K562 (cell line): ENCODE results near the gene DOK3. TPM values are rescaled to one million over a fixed set of nuclear protein-coding genes. Genes with fewer than 3 reads are reported as not detected.

Experiments
- ATF7 ChIP-seq: fragments of 450-650 bp; IDR thresholded peaks from 2 replicates; pipeline ENCODE4 v1.7.1; 2014; ENCODE audit warnings: mild to moderate bottlenecking, moderate library complexity
- CC2D1A ChIP-seq: fragments of 450-650 bp; IDR thresholded peaks from 2 replicates; pipeline ENCODE4 v1.6.1; 2017; ENCODE audit warnings: mild to moderate bottlenecking
- FOXA3 ChIP-seq, 2 experiments: fragments of 450-650 bp in 1 of 2; sonication (generic) in 1 of 2; formaldehyde crosslinking; IDR thresholded peaks in 1 of 2; conservative IDR thresholded peaks in 1 of 2; 2 replicates each; pipeline versions ENCODE4 v1.4.0 to v1.8.0; 2020 to 2022; ENCODE audit warnings: mild to moderate bottlenecking in 2 of 2, missing genetic modification reagents in 1 of 2
- HCFC1 ChIP-seq: IDR thresholded peaks from 2 replicates; pipeline ENCODE4 v1.6.1; 2012; ENCODE audit warnings: low read depth, low read length, improper control_type of control experiment
- L3MBTL2 ChIP-seq: fragments of 450-650 bp; IDR thresholded peaks from 2 replicates; pipeline ENCODE4 v1.6.1; 2016; ENCODE audit warnings: mild to moderate bottlenecking, moderate library complexity
- LCOR ChIP-seq: sonication (generic); formaldehyde crosslinking; IDR thresholded peaks from 2 replicates; pipeline ENCODE4 v1.8.0; 2022; ENCODE audit warnings: mild to moderate bottlenecking, missing genetic modification reagents
- NFE2 ChIP-seq: IDR thresholded peaks from 2 replicates; pipeline ENCODE4 v1.6.1; 2014; ENCODE audit warnings: antibody characterized with exemption, low read depth
- POLR2G ChIP-seq: fragments of 200-400 bp; formaldehyde crosslinking; IDR thresholded peaks from 2 replicates; pipeline ENCODE4 v1.6.1; 2017; ENCODE audit warnings: low read depth, mild to moderate bottlenecking, antibody characterized with exemption, low read length, moderate library complexity
- SMC3 ChIP-seq: conservative IDR thresholded peaks from 2 replicates; pipeline ENCODE4 v1.6.1; 2011; ENCODE audit warnings: low read depth, low read length, improper control_type of control experiment; ENCODE audit not compliant: insufficient read depth
- STAG1 ChIP-seq: sonication (generic); formaldehyde crosslinking; IDR thresholded peaks from 2 replicates; pipeline ENCODE4 v1.5.0; 2020; ENCODE audit warnings: missing genetic modification reagents, borderline replicate concordance
- XRCC5 ChIP-seq: fragments of 200-400 bp; formaldehyde crosslinking; IDR thresholded peaks from 2 replicates; pipeline ENCODE4 v1.6.1; 2017; ENCODE audit warnings: low read depth, mild to moderate bottlenecking, low read length
- ZFX ChIP-seq: sonication (generic); formaldehyde crosslinking; IDR thresholded peaks from 2 replicates; pipeline ENCODE4 v1.8.0; 2022; ENCODE audit warnings: mild to moderate bottlenecking, missing genetic modification reagents, moderate library complexity
- ZNF263 ChIP-seq: sonication (generic); formaldehyde crosslinking; IDR thresholded peaks from 2 replicates; pipeline ENCODE4 v1.8.0; 2022; ENCODE audit warnings: mild to moderate bottlenecking, missing genetic modification reagents, borderline replicate concordance
- ZNF3 ChIP-seq: fragments of 250-450 bp; sonication (Bioruptor Pico); IDR thresholded peaks from 2 replicates; pipeline ENCODE4 v1.5.0; 2021; ENCODE audit warnings: mild to moderate bottlenecking, moderate library complexity
- ZNF384 ChIP-seq: IDR thresholded peaks from 2 replicates; pipeline ENCODE4 v1.6.1; 2012; ENCODE audit warnings: low read depth, low read length, improper control_type of control experiment
- polyA plus RNA-seq, 8 experiments: library from polyadenylated mRNA; depleted of rRNA in 4 of 8; stranded (reverse) in 5 of 8; unstranded in 3 of 8; fragments of >200 nt; fragmentation: Nextera tagmentation in 2 of 8; fragmentation: Illumina TruSeq in 1 of 8; extraction: Ambion mirVana in 2 of 8; extraction: Trizol in 1 of 8; gene quantifications; 2 replicates each; pipeline versions ENCODE4 v1.2.1 to v1.2.3, GENCODE V29; 2011 to 2014; ENCODE audit warnings: inconsistent platforms in 1 of 8, missing spikeins in 1 of 8
- total RNA-seq, 7 experiments: library from RNA; depleted of rRNA in 6 of 7; stranded (reverse); fragments of >200 nt in 6 of 7; fragmentation: Illumina TruSeq in 2 of 7; extraction: Trizol in 2 of 7; gene quantifications; 2 replicates each; pipeline versions ENCODE4 v1.2.1 to v1.2.3, GENCODE V29; 2011 to 2021; ENCODE audit warnings: low replicate concordance in 1 of 7
- TF ChIP-seq, protein P1 (sequence below): fragments of 450-650 bp; formaldehyde crosslinking; IDR thresholded peaks from 2 replicates; pipeline ENCODE4 v1.4.0; 2020; ENCODE audit warnings: mild to moderate bottlenecking, moderate library complexity
- TF ChIP-seq, protein P2 (sequence below): fragments of 450-650 bp; IDR thresholded peaks from 2 replicates; pipeline ENCODE4 v1.6.1; 2014; ENCODE audit warnings: low read depth, mild to moderate bottlenecking, moderate library complexity, borderline replicate concordance
- TF ChIP-seq, protein P3 (sequence below): sonication (generic); formaldehyde crosslinking; IDR thresholded peaks from 2 replicates; pipeline ENCODE4 v1.8.0; 2022; ENCODE audit warnings: missing genetic modification reagents, mild to moderate bottlenecking, moderate library complexity, borderline replicate concordance
- TF ChIP-seq, protein P4 (sequence below): fragments of 250-450 bp; sonication (Bioruptor Pico); IDR thresholded peaks from 2 replicates; pipeline ENCODE4 v1.5.0; 2021; ENCODE audit warnings: mild to moderate bottlenecking, borderline replicate concordance

The DOK3 gene
- total and polyA plus RNA-seq, 9 of the 15 experiments (the other 6 are each of a cell fraction or from before 2014, with no cell fraction given) = 1.3 to 23.0 (median 8.0) TPM

DNA sequence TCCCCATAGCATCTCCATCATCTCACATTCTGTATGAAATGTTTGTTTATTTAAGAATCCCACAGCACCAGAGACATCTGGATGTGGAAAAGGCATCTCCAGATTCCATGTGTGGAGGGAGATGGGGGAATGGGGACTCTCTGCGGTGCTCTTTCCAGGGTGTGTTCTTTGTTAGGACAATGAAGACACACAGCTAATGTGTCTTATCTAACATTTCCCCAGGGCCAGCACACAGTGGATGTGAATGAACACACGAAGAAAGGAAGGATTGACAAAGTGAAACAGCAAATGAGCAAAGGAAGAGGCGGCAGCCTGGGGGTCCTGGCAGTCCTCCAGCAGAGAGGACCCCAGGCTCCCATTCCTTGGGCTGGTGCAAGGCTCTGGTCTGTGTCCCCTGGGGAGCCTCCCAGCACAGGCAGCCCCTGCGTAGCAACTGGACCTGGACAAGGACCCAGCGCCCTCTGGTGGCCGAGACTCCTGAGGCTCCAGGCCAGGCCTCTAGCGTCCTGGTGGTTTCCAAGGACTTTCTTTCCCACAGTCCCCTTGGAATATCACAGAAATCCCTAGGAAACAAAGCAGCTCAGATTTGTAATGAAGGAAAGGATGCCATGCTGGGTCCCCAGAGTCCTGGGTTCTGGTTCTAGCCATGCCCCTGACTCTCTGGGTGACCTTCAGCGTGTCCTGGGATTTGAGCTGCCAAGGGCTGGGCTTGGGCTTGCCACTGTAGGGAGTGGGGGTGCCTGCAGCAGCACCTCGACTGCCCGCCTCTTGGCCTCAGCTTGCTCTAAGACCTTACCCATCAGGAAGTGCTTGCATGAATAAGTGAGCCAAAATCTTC lies 8.7 kb downstream of the DOK3 start (continued):
- TF ChIP-seq, protein P1, sequence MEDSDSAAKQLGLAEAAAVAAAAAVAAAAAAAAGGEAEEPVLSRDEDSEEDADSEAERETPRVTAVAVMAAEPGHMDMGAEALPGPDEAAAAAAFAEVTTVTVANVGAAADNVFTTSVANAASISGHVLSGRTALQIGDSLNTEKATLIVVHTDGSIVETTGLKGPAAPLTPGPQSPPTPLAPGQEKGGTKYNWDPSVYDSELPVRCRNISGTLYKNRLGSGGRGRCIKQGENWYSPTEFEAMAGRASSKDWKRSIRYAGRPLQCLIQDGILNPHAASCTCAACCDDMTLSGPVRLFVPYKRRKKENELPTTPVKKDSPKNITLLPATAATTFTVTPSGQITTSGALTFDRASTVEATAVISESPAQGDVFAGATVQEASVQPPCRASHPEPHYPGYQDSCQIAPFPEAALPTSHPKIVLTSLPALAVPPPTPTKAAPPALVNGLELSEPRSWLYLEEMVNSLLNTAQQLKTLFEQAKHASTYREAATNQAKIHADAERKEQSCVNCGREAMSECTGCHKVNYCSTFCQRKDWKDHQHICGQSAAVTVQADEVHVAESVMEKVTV = peak; percentile 63; the same call in 1 of the 2 replicates
- TF ChIP-seq ZNF263 (CRISPR knock-in tag) (0 out of 2 replicates have a peak, but pooled peaks have one; percentile 49), POLR2G (peak; percentile 49; the same call in 1 of the 2 replicates), LCOR (0 out of 2 replicates have a peak, but pooled peaks have one; percentile 19), STAG1 (CRISPR knock-in tag) (peak; percentile 57; the same call in 1 of the 2 replicates), FOXA3 (CRISPR knock-in tag; conservative IDR thresholded peaks at IDR 0.05 in 1 of 2, IDR thresholded peaks at IDR 0.05 in 1 of 2) (0 out of 4 replicates have a peak, but pooled peaks of 1 of the 2 experiments have one; percentile 3), CC2D1A (peak; percentile 69), ZNF384 (no peak), ATF7 (peak; percentile 25; the same call in 1 of the 2 replicates), NFE2 (no peak), ZNF3 (no peak), XRCC5 (peak; percentile 61; the same call in 1 of the 2 replicates), SMC3 (peak; percentile 88), HCFC1 (0 out of 2 replicates have a peak, but pooled peaks have one; percentile 24), ZFX (CRISPR knock-in tag) (peak; percentile 53; the same call in 1 of the 2 replicates), L3MBTL2 (peak; percentile 27; the same call in 1 of the 2 replicates)
- TF ChIP-seq, protein P2, sequence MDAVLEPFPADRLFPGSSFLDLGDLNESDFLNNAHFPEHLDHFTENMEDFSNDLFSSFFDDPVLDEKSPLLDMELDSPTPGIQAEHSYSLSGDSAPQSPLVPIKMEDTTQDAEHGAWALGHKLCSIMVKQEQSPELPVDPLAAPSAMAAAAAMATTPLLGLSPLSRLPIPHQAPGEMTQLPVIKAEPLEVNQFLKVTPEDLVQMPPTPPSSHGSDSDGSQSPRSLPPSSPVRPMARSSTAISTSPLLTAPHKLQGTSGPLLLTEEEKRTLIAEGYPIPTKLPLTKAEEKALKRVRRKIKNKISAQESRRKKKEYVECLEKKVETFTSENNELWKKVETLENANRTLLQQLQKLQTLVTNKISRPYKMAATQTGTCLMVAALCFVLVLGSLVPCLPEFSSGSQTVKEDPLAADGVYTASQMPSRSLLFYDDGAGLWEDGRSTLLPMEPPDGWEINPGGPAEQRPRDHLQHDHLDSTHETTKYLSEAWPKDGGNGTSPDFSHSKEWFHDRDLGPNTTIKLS = 0 out of 2 replicates have a peak, but pooled peaks have one; percentile 25
- TF ChIP-seq, protein P3, sequence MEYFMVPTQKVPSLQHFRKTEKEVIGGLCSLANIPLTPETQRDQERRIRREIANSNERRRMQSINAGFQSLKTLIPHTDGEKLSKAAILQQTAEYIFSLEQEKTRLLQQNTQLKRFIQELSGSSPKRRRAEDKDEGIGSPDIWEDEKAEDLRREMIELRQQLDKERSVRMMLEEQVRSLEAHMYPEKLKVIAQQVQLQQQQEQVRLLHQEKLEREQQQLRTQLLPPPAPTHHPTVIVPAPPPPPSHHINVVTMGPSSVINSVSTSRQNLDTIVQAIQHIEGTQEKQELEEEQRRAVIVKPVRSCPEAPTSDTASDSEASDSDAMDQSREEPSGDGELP (CRISPR knock-in tag) = peak; percentile 61; the same call in 1 of the 2 replicates
- TF ChIP-seq, protein P4, sequence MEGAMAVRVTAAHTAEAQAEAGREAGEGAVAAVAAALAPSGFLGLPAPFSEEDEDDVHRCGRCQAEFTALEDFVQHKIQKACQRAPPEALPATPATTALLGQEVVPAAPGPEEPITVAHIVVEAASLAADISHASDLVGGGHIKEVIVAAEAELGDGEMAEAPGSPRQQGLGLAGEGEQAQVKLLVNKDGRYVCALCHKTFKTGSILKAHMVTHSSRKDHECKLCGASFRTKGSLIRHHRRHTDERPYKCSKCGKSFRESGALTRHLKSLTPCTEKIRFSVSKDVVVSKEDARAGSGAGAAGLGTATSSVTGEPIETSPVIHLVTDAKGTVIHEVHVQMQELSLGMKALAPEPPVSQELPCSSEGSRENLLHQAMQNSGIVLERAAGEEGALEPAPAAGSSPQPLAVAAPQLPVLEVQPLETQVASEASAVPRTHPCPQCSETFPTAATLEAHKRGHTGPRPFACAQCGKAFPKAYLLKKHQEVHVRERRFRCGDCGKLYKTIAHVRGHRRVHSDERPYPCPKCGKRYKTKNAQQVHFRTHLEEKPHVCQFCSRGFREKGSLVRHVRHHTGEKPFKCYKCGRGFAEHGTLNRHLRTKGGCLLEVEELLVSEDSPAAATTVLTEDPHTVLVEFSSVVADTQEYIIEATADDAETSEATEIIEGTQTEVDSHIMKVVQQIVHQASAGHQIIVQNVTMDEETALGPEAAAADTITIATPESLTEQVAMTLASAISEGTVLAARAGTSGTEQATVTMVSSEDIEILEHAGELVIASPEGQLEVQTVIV = no peak
